OCI-LY3 (cell line): ENCODE data around the gene CNTRL.

Experiments
- EZH2phosphoT487 ChIP-seq: fragments of 200-600 bp; shearing (Covaris generic); IDR thresholded peaks from 2 replicates; pipeline ENCODE4 v1.6.1; 2018; ENCODE audit warnings: antibody characterized with exemption, mixed run types, low read depth
- TF ChIP-seq, protein P1 (sequence below): fragments of 200-600, 300-600 bp; sonication (generic); IDR thresholded peaks from 2 replicates; pipeline ENCODE4 v1.5.1; 2014; ENCODE audit warnings: antibody characterized with exemption, low read length, low read depth

GRCh38 chr9:121026768-121027167 is 48.0 kb upstream of the CNTRL start:
- TF ChIP-seq, protein P1, sequence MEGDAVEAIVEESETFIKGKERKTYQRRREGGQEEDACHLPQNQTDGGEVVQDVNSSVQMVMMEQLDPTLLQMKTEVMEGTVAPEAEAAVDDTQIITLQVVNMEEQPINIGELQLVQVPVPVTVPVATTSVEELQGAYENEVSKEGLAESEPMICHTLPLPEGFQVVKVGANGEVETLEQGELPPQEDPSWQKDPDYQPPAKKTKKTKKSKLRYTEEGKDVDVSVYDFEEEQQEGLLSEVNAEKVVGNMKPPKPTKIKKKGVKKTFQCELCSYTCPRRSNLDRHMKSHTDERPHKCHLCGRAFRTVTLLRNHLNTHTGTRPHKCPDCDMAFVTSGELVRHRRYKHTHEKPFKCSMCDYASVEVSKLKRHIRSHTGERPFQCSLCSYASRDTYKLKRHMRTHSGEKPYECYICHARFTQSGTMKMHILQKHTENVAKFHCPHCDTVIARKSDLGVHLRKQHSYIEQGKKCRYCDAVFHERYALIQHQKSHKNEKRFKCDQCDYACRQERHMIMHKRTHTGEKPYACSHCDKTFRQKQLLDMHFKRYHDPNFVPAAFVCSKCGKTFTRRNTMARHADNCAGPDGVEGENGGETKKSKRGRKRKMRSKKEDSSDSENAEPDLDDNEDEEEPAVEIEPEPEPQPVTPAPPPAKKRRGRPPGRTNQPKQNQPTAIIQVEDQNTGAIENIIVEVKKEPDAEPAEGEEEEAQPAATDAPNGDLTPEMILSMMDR, result no peak
- TF ChIP-seq EZH2phosphoT487, result no peak
